Measurements from ENCODE around the gene TSKU.

DNA sequence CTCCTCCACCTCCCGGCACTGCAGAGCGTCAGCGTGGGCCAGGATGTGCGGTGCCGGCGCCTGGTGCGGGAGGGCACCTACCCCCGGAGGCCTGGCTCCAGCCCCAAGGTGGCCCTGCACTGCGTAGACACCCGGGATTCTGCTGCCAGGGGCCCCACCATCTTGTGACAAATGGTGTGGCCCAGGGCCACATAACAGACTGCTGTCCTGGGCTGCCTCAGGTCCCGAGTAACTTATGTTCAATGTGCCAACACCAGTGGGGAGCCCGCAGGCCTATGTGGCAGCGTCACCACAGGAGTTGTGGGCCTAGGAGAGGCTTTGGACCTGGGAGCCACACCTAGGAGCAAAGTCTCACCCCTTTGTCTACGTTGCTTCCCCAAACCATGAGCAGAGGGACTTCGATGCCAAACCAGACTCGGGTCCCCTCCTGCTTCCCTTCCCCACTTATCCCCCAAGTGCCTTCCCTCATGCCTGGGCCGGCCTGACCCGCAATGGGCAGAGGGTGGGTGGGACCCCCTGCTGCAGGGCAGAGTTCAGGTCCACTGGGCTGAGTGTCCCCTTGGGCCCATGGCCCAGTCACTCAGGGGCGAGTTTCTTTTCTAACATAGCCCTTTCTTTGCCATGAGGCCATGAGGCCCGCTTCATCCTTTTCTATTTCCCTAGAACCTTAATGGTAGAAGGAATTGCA lies 13.5 kb downstream of the TSKU start:
- TF ChIP-seq, protein P1, sequence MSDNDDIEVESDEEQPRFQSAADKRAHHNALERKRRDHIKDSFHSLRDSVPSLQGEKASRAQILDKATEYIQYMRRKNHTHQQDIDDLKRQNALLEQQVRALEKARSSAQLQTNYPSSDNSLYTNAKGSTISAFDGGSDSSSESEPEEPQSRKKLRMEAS (IDR thresholded peaks at IDR 0.05) = no peak
- TF ChIP-seq YY1 (IDR thresholded peaks at IDR 0.05; ENCODE audit: low read depth) (no peak), CREB1 (IDR thresholded peaks at IDR 0.05; ENCODE audit: low read depth) (no peak), RAD21 (IDR thresholded peaks at IDR 0.05; ENCODE audit: low read depth) (no peak), TAF1 (IDR thresholded peaks at IDR 0.05; ENCODE audit: low read depth) (no peak), EGR1 (IDR thresholded peaks at IDR 0.05) (no peak), CEBPB (IDR thresholded peaks at IDR 0.05) (no peak), TEAD4 (IDR thresholded peaks at IDR 0.05) (no peak)
- TF ChIP-seq, protein P2, sequence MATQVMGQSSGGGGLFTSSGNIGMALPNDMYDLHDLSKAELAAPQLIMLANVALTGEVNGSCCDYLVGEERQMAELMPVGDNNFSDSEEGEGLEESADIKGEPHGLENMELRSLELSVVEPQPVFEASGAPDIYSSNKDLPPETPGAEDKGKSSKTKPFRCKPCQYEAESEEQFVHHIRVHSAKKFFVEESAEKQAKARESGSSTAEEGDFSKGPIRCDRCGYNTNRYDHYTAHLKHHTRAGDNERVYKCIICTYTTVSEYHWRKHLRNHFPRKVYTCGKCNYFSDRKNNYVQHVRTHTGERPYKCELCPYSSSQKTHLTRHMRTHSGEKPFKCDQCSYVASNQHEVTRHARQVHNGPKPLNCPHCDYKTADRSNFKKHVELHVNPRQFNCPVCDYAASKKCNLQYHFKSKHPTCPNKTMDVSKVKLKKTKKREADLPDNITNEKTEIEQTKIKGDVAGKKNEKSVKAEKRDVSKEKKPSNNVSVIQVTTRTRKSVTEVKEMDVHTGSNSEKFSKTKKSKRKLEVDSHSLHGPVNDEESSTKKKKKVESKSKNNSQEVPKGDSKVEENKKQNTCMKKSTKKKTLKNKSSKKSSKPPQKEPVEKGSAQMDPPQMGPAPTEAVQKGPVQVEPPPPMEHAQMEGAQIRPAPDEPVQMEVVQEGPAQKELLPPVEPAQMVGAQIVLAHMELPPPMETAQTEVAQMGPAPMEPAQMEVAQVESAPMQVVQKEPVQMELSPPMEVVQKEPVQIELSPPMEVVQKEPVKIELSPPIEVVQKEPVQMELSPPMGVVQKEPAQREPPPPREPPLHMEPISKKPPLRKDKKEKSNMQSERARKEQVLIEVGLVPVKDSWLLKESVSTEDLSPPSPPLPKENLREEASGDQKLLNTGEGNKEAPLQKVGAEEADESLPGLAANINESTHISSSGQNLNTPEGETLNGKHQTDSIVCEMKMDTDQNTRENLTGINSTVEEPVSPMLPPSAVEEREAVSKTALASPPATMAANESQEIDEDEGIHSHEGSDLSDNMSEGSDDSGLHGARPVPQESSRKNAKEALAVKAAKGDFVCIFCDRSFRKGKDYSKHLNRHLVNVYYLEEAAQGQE (IDR thresholded peaks at IDR 0.05; ENCODE audit: low read depth) = no peak
